Nephron progenitor cell (in vitro differentiated cells): Measurements from ENCODE around the gene SMARCA4.
A peak's percentile ranks its signal among the peaks of the same experiment; 100 is the strongest.

Source experiments
- DNase-seq: peaks from one replicate; pipeline ENCODE4 v3.0.0; 2021
- H3K27ac Mint-ChIP-seq: 2 replicates; pipeline ENCODE4 v1.8.0; 2021; ENCODE audit warnings: mild to moderate bottlenecking, moderate library complexity, mixed read lengths
- H3K27me3 Mint-ChIP-seq: 2 replicates; pipeline ENCODE4 v1.8.0; 2021; ENCODE audit warnings: mild to moderate bottlenecking, low read depth, mixed read lengths; ENCODE audit not compliant: poor library complexity
- H3K36me3 Mint-ChIP-seq: 2 replicates; pipeline ENCODE4 v1.8.0; 2021; ENCODE audit warnings: low read depth, mixed read lengths
- H3K4me1 Mint-ChIP-seq: 2 replicates; pipeline ENCODE4 v1.8.0; 2021; ENCODE audit warnings: mixed read lengths
- H3K4me3 Mint-ChIP-seq: 2 replicates; pipeline ENCODE4 v1.8.0; 2021; ENCODE audit warnings: mild to moderate bottlenecking, moderate library complexity, mixed read lengths
- H3K9me3 Mint-ChIP-seq: 2 replicates; pipeline ENCODE4 v1.8.0; 2021; ENCODE audit warnings: mild to moderate bottlenecking, moderate library complexity, mixed read lengths
- CTCF ChIP-seq: fragments of 200-600 bp; sonication (generic); IDR thresholded peaks from 2 replicates; pipeline ENCODE4 v1.5.0; 2021; ENCODE audit warnings: antibody characterized with exemption

The SMARCA4 gene

DNA sequence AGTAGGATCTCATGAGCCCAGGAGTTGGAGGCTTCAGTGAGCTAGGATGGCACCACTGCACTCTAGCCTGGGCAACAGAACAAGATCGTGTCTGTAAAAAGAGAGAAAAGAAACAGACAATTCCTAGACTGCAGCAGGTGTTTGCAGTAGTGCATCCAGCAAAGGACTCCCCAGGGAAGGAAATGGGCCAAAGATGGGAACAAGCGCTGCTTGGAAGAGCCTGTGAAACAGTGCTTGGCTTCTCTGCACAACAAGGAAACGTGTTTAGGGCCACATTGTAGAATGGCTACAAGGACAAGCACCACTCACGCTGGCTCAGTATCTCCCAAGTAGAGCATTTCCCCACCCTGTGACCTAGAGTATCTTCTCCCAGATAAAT lies 93.0 kb downstream of the SMARCA4 start:
- Mint-ChIP-seq H3K9me3 (no peaks in the 10 kb centered on the region), H3K27me3 (no peaks in the 10 kb centered on the region), H3K4me3 (no peak overlapping the region), H3K27ac (no peak overlapping the region), H3K36me3 (peaks cover 38% of the 10 kb centered on the region), H3K4me1 (peaks cover 5% of the 10 kb centered on the region)
- TF ChIP-seq CTCF: no peak
- no peak for DNase-seq

GRCh38 chr19:11054200-11054599 lies 93.4 kb downstream of the SMARCA4 start:
- no peak for TF ChIP-seq CTCF
- Mint-ChIP-seq H3K4me1 (peaks cover 5% of the 10 kb centered on the region), H3K36me3 (peaks cover 39% of the 10 kb centered on the region), H3K27ac (peak overlapping the region; percentile 85), H3K27me3 (no peaks in the 10 kb centered on the region), H3K9me3 (no peaks in the 10 kb centered on the region), H3K4me3 (no peak overlapping the region)
- no peak for DNase-seq

- TF ChIP-seq CTCF: no peak
- peak overlapping the region; percentile 85 for H3K27ac Mint-ChIP-seq
- no peaks in the 10 kb centered on the region for H3K9me3 Mint-ChIP-seq
- H3K4me1 Mint-ChIP-seq: peaks cover 5% of the 10 kb centered on the region
- peaks cover 43% of the 10 kb centered on the region for H3K36me3 Mint-ChIP-seq
- DNase-seq: no peak
- H3K27me3 Mint-ChIP-seq: no peaks in the 10 kb centered on the region
- no peak overlapping the region for H3K4me3 Mint-ChIP-seq
Observed at GRCh38 chr19:11054628-11055027, 93.8 kb downstream of the SMARCA4 start.

DNA sequence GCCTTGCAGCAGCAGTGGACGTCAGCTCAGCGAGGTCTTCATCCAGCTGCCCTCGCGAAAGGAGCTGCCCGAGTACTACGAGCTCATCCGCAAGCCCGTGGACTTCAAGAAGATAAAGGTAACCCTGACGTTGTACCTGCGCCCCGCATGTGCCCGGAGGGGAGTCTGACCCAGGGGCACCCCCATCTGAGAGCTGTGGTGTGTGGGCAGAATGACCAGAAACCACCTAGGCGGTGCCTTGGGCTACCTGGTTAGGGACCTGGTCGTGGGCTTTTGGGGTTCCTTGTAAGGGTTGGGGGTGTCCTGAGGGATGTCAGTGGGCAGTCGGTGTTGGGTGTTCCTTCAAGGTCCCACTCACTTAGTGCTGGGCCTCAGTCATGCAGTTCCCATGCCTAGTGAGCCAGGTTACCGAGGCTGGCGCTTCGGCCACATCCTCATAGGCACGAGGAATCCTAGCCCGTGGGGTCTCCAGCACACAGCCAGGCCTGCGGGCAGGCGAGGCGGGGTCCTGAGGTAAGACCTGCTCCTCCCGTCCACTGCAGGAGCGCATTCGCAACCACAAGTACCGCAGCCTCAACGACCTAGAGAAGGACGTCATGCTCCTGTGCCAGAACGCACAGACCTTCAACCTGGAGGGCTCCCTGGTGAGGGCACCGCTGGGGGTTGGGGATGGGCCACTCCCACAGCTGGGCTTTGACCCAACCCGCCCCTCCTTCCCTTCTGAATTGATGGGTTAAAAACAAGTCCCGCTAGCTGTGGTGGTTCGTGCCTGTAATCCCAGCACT lies 97.6 kb downstream of the SMARCA4 start:
- Mint-ChIP-seq H3K36me3 (peaks cover 53% of the 10 kb centered on the region), H3K27ac (no peak overlapping the region), H3K4me3 (no peak overlapping the region), H3K9me3 (no peaks in the 10 kb centered on the region), H3K4me1 (no peaks in the 10 kb centered on the region), H3K27me3 (no peaks in the 10 kb centered on the region)
- TF ChIP-seq CTCF: no peak
- no peak for DNase-seq

DNA sequence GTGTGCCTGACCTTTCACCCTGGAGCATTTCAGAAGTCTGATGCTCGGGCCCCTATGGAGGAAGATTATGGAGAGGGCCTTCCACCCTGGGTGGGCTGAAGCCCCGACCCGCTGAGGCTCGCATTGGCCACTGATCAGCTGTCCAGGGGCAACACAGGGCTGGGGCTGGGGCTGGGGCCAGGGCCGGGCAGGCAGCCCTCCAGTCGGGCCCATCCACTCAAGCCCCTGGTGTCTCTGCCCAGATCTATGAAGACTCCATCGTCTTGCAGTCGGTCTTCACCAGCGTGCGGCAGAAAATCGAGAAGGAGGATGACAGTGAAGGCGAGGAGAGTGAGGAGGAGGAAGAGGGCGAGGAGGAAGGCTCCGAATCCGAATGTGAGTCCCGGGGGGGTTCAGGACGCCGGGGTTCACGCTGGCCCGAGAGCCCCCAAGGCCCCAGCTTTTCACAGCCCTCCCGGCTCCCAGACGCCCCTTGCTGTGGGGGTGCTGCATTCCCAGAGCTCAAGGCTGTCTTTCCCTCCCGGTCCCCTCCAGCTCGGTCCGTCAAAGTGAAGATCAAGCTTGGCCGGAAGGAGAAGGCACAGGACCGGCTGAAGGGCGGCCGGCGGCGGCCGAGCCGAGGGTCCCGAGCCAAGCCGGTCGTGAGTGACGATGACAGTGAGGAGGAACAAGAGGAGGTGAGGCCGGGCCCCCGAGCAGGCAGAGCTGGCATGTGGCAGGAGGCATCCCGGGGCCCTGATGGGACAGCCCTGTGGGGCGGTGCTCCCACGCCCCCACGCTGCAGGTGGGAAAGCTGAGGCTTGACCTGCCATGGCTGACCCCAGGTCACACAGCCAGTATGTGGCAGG lies 98.9 kb downstream of the SMARCA4 start:
- TF ChIP-seq CTCF: no peak
- Mint-ChIP-seq H3K4me3 (no peak overlapping the region), H3K27me3 (no peaks in the 10 kb centered on the region), H3K36me3 (peaks cover 58% of the 10 kb centered on the region), H3K27ac (no peak overlapping the region), H3K9me3 (no peaks in the 10 kb centered on the region), H3K4me1 (no peaks in the 10 kb centered on the region)
- DNase-seq: no peak
